Measurements from ENCODE around the gene ZKSCAN1.
"Not testable (repeated sequence)": the region's sequence is repeated elsewhere in the genome, so short reads cannot be mapped to it uniquely, and the experiment has no call there.

ZKSCAN1 gene

GRCh38 chr7:100015232-100016214 lies at the start of gene ZKSCAN1:
Gene ZKSCAN1 (plus strand): TSS chr7:100015596. CDS start chr7:100023507, 7,911 bp downstream.
- DNase-seq, result peak; percentile 85

- DNase-seq, result no peak
These were observed 46.1 kb upstream of the ZKSCAN1 start for GRCh38 chr7:99969298-99969697.

- not testable (repeated sequence) for DNase-seq
These were observed 45.6 kb upstream of the ZKSCAN1 start for GRCh38 chr7:99969813-99970212.

GRCh38 chr7:99971242-99971641 lies 44.2 kb upstream of the ZKSCAN1 start:
- DNase-seq, result no peak

GRCh38 chr7:99973817-99974216 lies 41.6 kb upstream of the ZKSCAN1 start:
- DNase-seq, result not testable (repeated sequence)

- DNase-seq, result no peak
These were observed 40.7 kb upstream of the ZKSCAN1 start for GRCh38 chr7:99974681-99975080.

GRCh38 chr7:99975782-99976521 lies 39.4 kb upstream of the ZKSCAN1 start, which contains the start of gene AZGP1:
Gene AZGP1 (minus strand): TSS chr7:99976031. CDS start chr7:99976020, 11 bp downstream.
- no peak for DNase-seq

- no peak for DNase-seq
These were observed 38.8 kb upstream of the ZKSCAN1 start for GRCh38 chr7:99976626-99977025.

GRCh38 chr7:99979814-99980225 lies 35.6 kb upstream of the ZKSCAN1 start:
- peak; percentile 47 for DNase-seq

- not testable (repeated sequence) for DNase-seq
These were observed 34.9 kb upstream of the ZKSCAN1 start for GRCh38 chr7:99980448-99980872.

GRCh38 chr7:99981066-99981465 lies 34.3 kb upstream of the ZKSCAN1 start:
- DNase-seq, result not testable (repeated sequence)

- DNase-seq, result no peak
These were observed 30.8 kb upstream of the ZKSCAN1 start for GRCh38 chr7:99984593-99984992.

- not testable (repeated sequence) for DNase-seq
These were observed 28.1 kb upstream of the ZKSCAN1 start for GRCh38 chr7:99987306-99987705.

- DNase-seq, result no peak
These were observed 27.6 kb upstream of the ZKSCAN1 start for GRCh38 chr7:99987846-99988245.

GRCh38 chr7:99990460-99990852 lies 24.9 kb upstream of the ZKSCAN1 start:
- DNase-seq, result peak; percentile 36

GRCh38 chr7:99991543-99991942 lies 23.9 kb upstream of the ZKSCAN1 start:
- DNase-seq, result not testable (repeated sequence)

GRCh38 chr7:99992330-99993038 lies 22.9 kb upstream of the ZKSCAN1 start:
- DNase-seq, result no peak

GRCh38 chr7:99994819-99995218 lies 20.6 kb upstream of the ZKSCAN1 start:
- DNase-seq, result no peak

- no peak for DNase-seq
These were observed 18.4 kb upstream of the ZKSCAN1 start for GRCh38 chr7:99996755-99997544.

GRCh38 chr7:99997545-99998137 lies 17.8 kb upstream of the ZKSCAN1 start:
- DNase-seq, result no peak

- DNase-seq, result no peak
These were observed 15.2 kb upstream of the ZKSCAN1 start for GRCh38 chr7:100000239-100000638.

All from NCI-H1105 treated with DMSO at 0.1 percent for 48 hours (cell line).